SH-SY5Y (cell line): ENCODE results near the gene MYH7B.

Source experiments
- GATA2 ChIP-seq: IDR thresholded peaks from 2 replicates; pipeline ENCODE4 v1.6.1; 2011; ENCODE audit warnings: mild to moderate bottlenecking, low read depth, low read length
- GATA3 ChIP-seq: IDR thresholded peaks from 2 replicates; pipeline ENCODE4 v1.6.1; 2011; ENCODE audit warnings: low read depth, mild to moderate bottlenecking, low read length, moderate library complexity

- TF ChIP-seq GATA2: no peak
- TF ChIP-seq GATA3: no peak
Observed at GRCh38 chr20:35001596-35002362, 46.1 kb downstream of the MYH7B start.
